ENCODE results near the gene GEMIN4. TPM values are rescaled to one million over a fixed set of nuclear protein-coding genes. Genes with fewer than 3 reads are reported as not detected.
"Not testable (repeated sequence)": the region's sequence is repeated elsewhere in the genome, so short reads cannot be mapped to it uniquely, and the experiment has no call there.

GEMIN4 gene
- total RNA-seq, 1 donor from 2014 or later, result 34.5 TPM

GRCh38 chr17:787641-788221 lies 35.7 kb upstream of the GEMIN4 start:
- no peak overlapping the region for H3K4me3 Mint-ChIP-seq
- no peak overlapping the region for H3K27ac Mint-ChIP-seq
- no peaks in the 10 kb centered on the region for H3K9me3 Mint-ChIP-seq
- H3K4me1 Mint-ChIP-seq (ENCODE audit: unreplicated experiment), result peaks cover 8% of the 10 kb centered on the region
- DNase-seq (ENCODE audit: extremely low spot score, unreplicated experiment), result no peak
- no peak for TF ChIP-seq CTCF (conservative IDR thresholded peaks at IDR 0.05)
- H3K27me3 Mint-ChIP-seq, result no peaks in the 10 kb centered on the region
- H3K36me3 Mint-ChIP-seq, result peaks cover 8% of the 10 kb centered on the region

- H3K4me1 Mint-ChIP-seq (ENCODE audit: unreplicated experiment), result peaks cover 16% of the 10 kb centered on the region
- H3K27ac Mint-ChIP-seq; H3K27me3 Mint-ChIP-seq; H3K36me3 Mint-ChIP-seq; H3K4me3 Mint-ChIP-seq; DNase-seq (ENCODE audit: extremely low spot score, unreplicated experiment); H3K9me3 Mint-ChIP-seq: not testable (repeated sequence)
Observed at GRCh38 chr17:785901-786300, 33.8 kb upstream of the GEMIN4 start.

GRCh38 chr17:784143-784542 lies 32.1 kb upstream of the GEMIN4 start:
- Mint-ChIP-seq H3K4me3 (peak overlapping the region; percentile 98), H3K27me3 (no peaks in the 10 kb centered on the region), H3K9me3 (no peaks in the 10 kb centered on the region), H3K36me3 (no peaks in the 10 kb centered on the region), H3K4me1 (ENCODE audit: unreplicated experiment) (peaks cover 16% of the 10 kb centered on the region), H3K27ac (peak overlapping the region; percentile 44)
- TF ChIP-seq CTCF (conservative IDR thresholded peaks at IDR 0.05), result no peak
- no peak for DNase-seq (ENCODE audit: extremely low spot score, unreplicated experiment)

- Mint-ChIP-seq H3K36me3 (peaks cover 7% of the 10 kb centered on the region), H3K27ac (peak within 1 kb of the TSS; percentile 99), H3K27me3 (no peaks in the 10 kb centered on the region), H3K9me3 (no peaks in the 10 kb centered on the region), H3K4me1 (ENCODE audit: unreplicated experiment) (peaks cover 16% of the 10 kb centered on the region), H3K4me3 (peak within 1 kb of the TSS; percentile 98)
- DNase-seq (ENCODE audit: extremely low spot score, unreplicated experiment), result peak; percentile 97
- TF ChIP-seq CTCF (conservative IDR thresholded peaks at IDR 0.05), result peak; percentile 56
Observed at GRCh38 chr17:781805-782731, 30.0 kb upstream of the GEMIN4 start, which contains the start of the genes GLOD4 and MRM3. Gene GLOD4 (minus strand): TSS chr17:782280. CDS start chr17:782255, 25 bp downstream. Gene MRM3 (plus strand): TSS chr17:782353. CDS start chr17:782379, 26 bp downstream.

GRCh38 chr17:778096-778495 lies 26.0 kb upstream of the GEMIN4 start:
- DNase-seq (ENCODE audit: extremely low spot score, unreplicated experiment), result no peak
- H3K27ac Mint-ChIP-seq, result no peak overlapping the region
- no peak for TF ChIP-seq CTCF (conservative IDR thresholded peaks at IDR 0.05)
- H3K4me1 Mint-ChIP-seq (ENCODE audit: unreplicated experiment), result peaks cover 17% of the 10 kb centered on the region
- H3K36me3 Mint-ChIP-seq, result peaks cover 31% of the 10 kb centered on the region
- no peak overlapping the region for H3K4me3 Mint-ChIP-seq
- no peaks in the 10 kb centered on the region for H3K9me3 Mint-ChIP-seq
- no peaks in the 10 kb centered on the region for H3K27me3 Mint-ChIP-seq

- H3K27ac Mint-ChIP-seq, result no peak overlapping the region
- H3K36me3 Mint-ChIP-seq, result peaks cover 51% of the 10 kb centered on the region
- H3K4me3 Mint-ChIP-seq, result peak overlapping the region; percentile 15
- DNase-seq (ENCODE audit: extremely low spot score, unreplicated experiment), result no peak
- no peak for TF ChIP-seq CTCF (conservative IDR thresholded peaks at IDR 0.05)
- H3K4me1 Mint-ChIP-seq (ENCODE audit: unreplicated experiment), result peaks cover 6% of the 10 kb centered on the region
- no peaks in the 10 kb centered on the region for H3K9me3 Mint-ChIP-seq
- H3K27me3 Mint-ChIP-seq, result no peaks in the 10 kb centered on the region
Observed at GRCh38 chr17:774313-774584, 22.2 kb upstream of the GEMIN4 start.
